Measurements from ENCODE around the gene ZGRF1. TPM values are rescaled to one million over a fixed set of nuclear protein-coding genes. Genes with fewer than 3 reads are reported as not detected.
A peak's percentile ranks its signal among the peaks of the same experiment; 100 is the strongest.
"Not testable (repeated sequence)": the region's sequence is repeated elsewhere in the genome, so short reads cannot be mapped to it uniquely, and the experiment has no call there.

Gene ZGRF1
- polyA plus RNA-seq, 1 donor, result 9.4 TPM

GRCh38 chr4:112642526-112642925 lies 5.8 kb upstream of the ZGRF1 start:
- no peak for DNase-seq (ENCODE audit: low read depth)

- DNase-seq (ENCODE audit: low read depth), result no peak
Measured at GRCh38 chr4:112637552-112637866, 800 bp upstream of the ZGRF1 start.

- peak; percentile 8 for DNase-seq (ENCODE audit: low read depth)
Measured at GRCh38 chr4:112633477-112634235, 3.1 kb downstream of the ZGRF1 start.

- DNase-seq (ENCODE audit: low read depth), result no peak
Measured at GRCh38 chr4:112626228-112626627, 10.5 kb downstream of the ZGRF1 start.

GRCh38 chr4:112616984-112617383 lies 19.7 kb downstream of the ZGRF1 start:
- DNase-seq (ENCODE audit: low read depth), result no peak

GRCh38 chr4:112612814-112613213 lies 23.9 kb downstream of the ZGRF1 start:
- not testable (repeated sequence) for DNase-seq (ENCODE audit: low read depth)

GRCh38 chr4:112604589-112604988 lies 32.1 kb downstream of the ZGRF1 start:
- peak; percentile 16 for DNase-seq (ENCODE audit: low read depth)

GRCh38 chr4:112594993-112595392 lies 41.7 kb downstream of the ZGRF1 start:
- DNase-seq (ENCODE audit: low read depth), result no peak

GRCh38 chr4:112593438-112594133 lies 43.1 kb downstream of the ZGRF1 start:
- no peak for DNase-seq (ENCODE audit: low read depth)

GRCh38 chr4:112592717-112593116 lies 44.0 kb downstream of the ZGRF1 start:
- no peak for DNase-seq (ENCODE audit: low read depth)

GRCh38 chr4:112591593-112591992 lies 45.1 kb downstream of the ZGRF1 start:
- DNase-seq (ENCODE audit: low read depth), result no peak

GRCh38 chr4:112589206-112589605 lies 47.5 kb downstream of the ZGRF1 start:
- no peak for DNase-seq (ENCODE audit: low read depth)

GRCh38 chr4:112585977-112586736 lies 50.6 kb downstream of the ZGRF1 start:
- DNase-seq (ENCODE audit: low read depth), result no peak

GRCh38 chr4:112567536-112567935 lies 69.2 kb downstream of the ZGRF1 start:
- DNase-seq (ENCODE audit: low read depth), result no peak

GRCh38 chr4:112564706-112565270 lies 71.9 kb downstream of the ZGRF1 start:
- no peak for DNase-seq (ENCODE audit: low read depth)

- DNase-seq (ENCODE audit: low read depth), result no peak
Measured at GRCh38 chr4:112563431-112564200, 73.1 kb downstream of the ZGRF1 start.

- DNase-seq (ENCODE audit: low read depth), result no peak
Measured at GRCh38 chr4:112562254-112562879, 74.3 kb downstream of the ZGRF1 start.

- DNase-seq (ENCODE audit: low read depth), result no peak
Measured at GRCh38 chr4:112560084-112560483, 76.6 kb downstream of the ZGRF1 start.

GRCh38 chr4:112559053-112559452 lies 77.7 kb downstream of the ZGRF1 start:
- no peak for DNase-seq (ENCODE audit: low read depth)

- DNase-seq (ENCODE audit: low read depth), result no peak
Measured at GRCh38 chr4:112557676-112558411, 78.9 kb downstream of the ZGRF1 start.
